DOHH2 (cell line): ENCODE results near the gene NKAIN2.

Experiments used
- H3F3A ChIP-seq: fragments of 200-600 bp; sonication (generic), shearing (Covaris generic); 2 replicates; pipeline ENCODE4 v1.6.0; 2016; ENCODE audit warnings: antibody characterized with exemption, mild to moderate bottlenecking; ENCODE audit not compliant: control insufficient read depth, insufficient read depth
- H3K27ac ChIP-seq: fragments of 200-600 bp; sonication (generic); 2 replicates; pipeline ENCODE4 v1.5.1; 2014; ENCODE audit warnings: low read depth, mild to moderate bottlenecking, low read length, moderate library complexity
- H3K27me3 ChIP-seq: fragments of 200-600 bp; sonication (generic); 2 replicates; pipeline ENCODE4 v1.6.1; 2014; ENCODE audit warnings: mild to moderate bottlenecking, low read length, mixed read lengths; ENCODE audit not compliant: control insufficient read depth
- H3K36me3 ChIP-seq: fragments of 200-600 bp; sonication (generic); 2 replicates; pipeline ENCODE4 v1.6.1; 2014; ENCODE audit warnings: mild to moderate bottlenecking, low read length, moderate library complexity, mixed read lengths; ENCODE audit not compliant: control insufficient read depth
- H3K4me1 ChIP-seq: fragments of 200-600 bp; sonication (generic); 2 replicates; pipeline ENCODE4 v1.6.1; 2014; ENCODE audit warnings: mild to moderate bottlenecking, low read length, mixed read lengths; ENCODE audit not compliant: control insufficient read depth
- H3K4me2 ChIP-seq: fragments of 200-600 bp; sonication (generic); 2 replicates; pipeline ENCODE4 v1.6.0; 2014; ENCODE audit warnings: mild to moderate bottlenecking, low read length, moderate library complexity
- H3K4me3 ChIP-seq: fragments of 200-600 bp; sonication (generic); 2 replicates; pipeline ENCODE4 v1.5.1; 2014; ENCODE audit warnings: mild to moderate bottlenecking, low read length, mixed read lengths
- H3K79me2 ChIP-seq: fragments of 200-600 bp; sonication (generic); 2 replicates; pipeline ENCODE4 v1.6.1; 2014; ENCODE audit warnings: mild to moderate bottlenecking, low read length, mixed read lengths; ENCODE audit not compliant: control insufficient read depth
- H3K9me2 ChIP-seq: fragments of 200-600 bp; sonication (generic); replicated peaks from 2 replicates; pipeline ENCODE4 v1.6.1; 2014; ENCODE audit warnings: mild to moderate bottlenecking, low read length, mixed read lengths; ENCODE audit not compliant: control insufficient read depth
- H3K9me3 ChIP-seq: fragments of 200-600 bp; sonication (generic); 2 replicates; pipeline ENCODE4 v1.6.1; 2014; ENCODE audit warnings: antibody characterized with exemption, low read length, mixed read lengths; ENCODE audit not compliant: control insufficient read depth, insufficient read depth
- H4K20me1 ChIP-seq: fragments of 200-600 bp; sonication (generic); 2 replicates; pipeline ENCODE4 v1.6.0; 2014; ENCODE audit warnings: low read depth, mild to moderate bottlenecking, antibody characterized with exemption, low read length, moderate library complexity; ENCODE audit not compliant: control insufficient read depth, insufficient read depth
- CTCF ChIP-seq: fragments of 200-600 bp; sonication (generic); IDR thresholded peaks from one replicate; pipeline ENCODE4 v1.5.1; 2014; ENCODE audit warnings: antibody characterized with exemption, mild to moderate bottlenecking, low read depth, low read length; ENCODE audit not compliant: poor library complexity, severe bottlenecking
- EZH2phosphoT487 ChIP-seq: fragments of 200-600 bp; sonication (generic); IDR thresholded peaks from 2 replicates; pipeline ENCODE4 v1.6.1; 2017; ENCODE audit warnings: borderline replicate concordance, mild to moderate bottlenecking, antibody characterized with exemption, low read length, moderate library complexity, mixed read lengths

NKAIN2 gene

GRCh38 chr6:123802697-123803503, 765 bp upstream of the NKAIN2 start:
- H3K4me2 ChIP-seq: no peak overlapping the region
- H3K4me3 ChIP-seq: no peak overlapping the region

GRCh38 chr6:123804014-123804786, 535 bp downstream of the NKAIN2 start:
- H3K36me3 ChIP-seq: no peaks in the 10 kb centered on the region
- H3K4me2 ChIP-seq: no peak overlapping the region
- H3F3A ChIP-seq: no peaks in the 10 kb centered on the region
- H3K4me1 ChIP-seq: no peaks in the 10 kb centered on the region
- peaks cover 20% of the 10 kb centered on the region for H3K27me3 ChIP-seq
- H3K9me3 ChIP-seq: no peaks in the 10 kb centered on the region
- no peaks in the 10 kb centered on the region for H3K9me2 ChIP-seq
- no peak overlapping the region for H3K4me3 ChIP-seq
- H3K79me2 ChIP-seq: no peaks in the 10 kb centered on the region
- H4K20me1 ChIP-seq: no peaks in the 10 kb centered on the region
- TF ChIP-seq EZH2phosphoT487 (no peak), CTCF (no peak)
- no peak overlapping the region for H3K27ac ChIP-seq

More at GRCh38 chr6:123802697-123803503, 765 bp upstream of the NKAIN2 start:
- no peaks in the 10 kb centered on the region for H3K4me1 ChIP-seq
- no peaks in the 10 kb centered on the region for H3K9me3 ChIP-seq
- H3K9me2 ChIP-seq: no peaks in the 10 kb centered on the region
- H4K20me1 ChIP-seq: no peaks in the 10 kb centered on the region
- no peaks in the 10 kb centered on the region for H3K36me3 ChIP-seq
- TF ChIP-seq CTCF (peak; percentile 86), EZH2phosphoT487 (no peak)
- no peaks in the 10 kb centered on the region for H3F3A ChIP-seq
- H3K79me2 ChIP-seq: no peaks in the 10 kb centered on the region
- peaks cover 17% of the 10 kb centered on the region for H3K27me3 ChIP-seq
- H3K27ac ChIP-seq: no peak overlapping the region

GRCh38 chr6:123804787-123805540, 1.3 kb downstream of the NKAIN2 start:
- Histone ChIP-seq H3K79me2 (no peaks in the 10 kb centered on the region), H3K4me2 (no peak overlapping the region)
- TF ChIP-seq CTCF: no peak
- TF ChIP-seq EZH2phosphoT487: no peak

More at GRCh38 chr6:123804787-123805540, 1.3 kb downstream of the NKAIN2 start:
- no peak overlapping the region for H3K27ac ChIP-seq
- H3K9me3 ChIP-seq: no peaks in the 10 kb centered on the region
- H3F3A ChIP-seq: no peaks in the 10 kb centered on the region
- H3K27me3 ChIP-seq: peaks cover 20% of the 10 kb centered on the region
- H3K4me1 ChIP-seq: no peaks in the 10 kb centered on the region
- H4K20me1 ChIP-seq: no peaks in the 10 kb centered on the region
- H3K9me2 ChIP-seq: no peaks in the 10 kb centered on the region
- no peaks in the 10 kb centered on the region for H3K36me3 ChIP-seq
- no peak overlapping the region for H3K4me3 ChIP-seq
